LNCAP (cell line): ENCODE data around the gene GPR26.

Experiments used
- CTCF ChIP-seq: fragments of 450-650 bp; IDR thresholded peaks from 2 replicates; pipeline ENCODE4 v1.5.1; 2017; ENCODE audit warnings: mild to moderate bottlenecking

GPR26 gene

GRCh38 chr10:123648595-123648994 lies 17.6 kb upstream of the GPR26 start:
- no peak for TF ChIP-seq CTCF

GRCh38 chr10:123649676-123650075 lies 16.5 kb upstream of the GPR26 start:
- no peak for TF ChIP-seq CTCF

GRCh38 chr10:123651421-123652047 lies 14.6 kb upstream of the GPR26 start:
- TF ChIP-seq CTCF: no peak

GRCh38 chr10:123655751-123656150 lies 10.4 kb upstream of the GPR26 start:
- no peak for TF ChIP-seq CTCF

- TF ChIP-seq CTCF: no peak
Observed at GRCh38 chr10:123663522-123663921, 2.6 kb upstream of the GPR26 start.

- no peak for TF ChIP-seq CTCF
Observed at GRCh38 chr10:123665491-123666286, 466 bp upstream of the GPR26 start.

- TF ChIP-seq CTCF: no peak
Observed at GRCh38 chr10:123669886-123670285, 3.7 kb downstream of the GPR26 start.
